Medulla oblongata (tissue), 1 donor: ENCODE data around the gene ZNF24.

Experiments
- DNase-seq: peaks from one replicate; pipeline ENCODE4 v3.0.0-alpha.2; 2015; ENCODE audit errors: extremely low spot score

ZNF24 gene

GRCh38 chr18:35296060-35296459 is 48.2 kb downstream of the ZNF24 start:
- no peak for DNase-seq

- no peak for DNase-seq
Measured at GRCh38 chr18:35291166-35291565, 53.1 kb downstream of the ZNF24 start.

- DNase-seq: peak; percentile 95
Measured at GRCh38 chr18:35290094-35290735, 54.0 kb downstream of the ZNF24 start, which contains the start of gene ZSCAN30. Gene ZSCAN30, minus strand, starts transcription at chr18:35290229. Its CDS starts 25,877 bp downstream, at chr18:35264352.

GRCh38 chr18:35289727-35290093 is 54.5 kb downstream of the ZNF24 start:
- no peak for DNase-seq

GRCh38 chr18:35289293-35289692 is 54.9 kb downstream of the ZNF24 start:
- peak; percentile 11 for DNase-seq

GRCh38 chr18:35284841-35285240 is 59.4 kb downstream of the ZNF24 start:
- DNase-seq: peak; percentile 33

GRCh38 chr18:35283923-35284794 is 60.1 kb downstream of the ZNF24 start:
- DNase-seq: no peak

GRCh38 chr18:35282353-35282752 is 61.9 kb downstream of the ZNF24 start:
- no peak for DNase-seq
